Measurements from ENCODE around the gene ANAPC5. TPM values are rescaled to one million over a fixed set of nuclear protein-coding genes. Genes with fewer than 3 reads are reported as not detected.

The ANAPC5 gene
- total RNA-seq, 4 donors from 2014 or later, result 54.4 to 116 (median 88.8) TPM

- Histone ChIP-seq H3K4me1 (peaks cover 0 to 21% (median 6%) of the 10 kb centered on the region in 3 donors), H3K9me3 (no peaks in the 10 kb centered on the region), H3K27ac (no peak overlapping the region), H3K27me3 (no peaks in the 10 kb centered on the region), H3K36me3 (peaks cover 12 to 59% (median 30%) of the 10 kb centered on the region in 3 donors), H3K4me3 (no peak overlapping the region)
- WGBS, 2 donors, result 90 to 97% methylated on average over 2 to 10 of the region's 14 CpGs
- DNase-seq, result no peak
- intact Hi-C loops (cut with DNase I), result no loop called here
- no peak for TF ChIP-seq CTCF (IDR thresholded peaks at IDR 0.05)
- TF ChIP-seq POLR2A (IDR thresholded peaks at IDR 0.05), result no peak
Measured at GRCh38 chr12:121273364-121273896, 78.8 kb downstream of the ANAPC5 start.

- 86 to 96% methylated on average over 1 of the region's 1 CpG for WGBS, 2 donors
- H3K36me3 ChIP-seq, result peaks cover 13 to 94% (median 38%) of the 10 kb centered on the region in 3 donors
- intact Hi-C loops (cut with DNase I), result no loop called here
Measured at GRCh38 chr12:121267822-121268221, 84.4 kb downstream of the ANAPC5 start.

GRCh38 chr12:121264951-121265515 is 87.2 kb downstream of the ANAPC5 start:
- intact Hi-C loops (cut with DNase I), result no loop called here
- no peaks in the 10 kb centered on the region for H3K9me3 ChIP-seq
- H3K4me1 ChIP-seq, result peaks cover 0 to 5% (median 0%) of the 10 kb centered on the region in 3 donors
- DNase-seq, result no peak
- WGBS, 2 donors, result 82 to 87% methylated on average over 10 of the region's 10 CpGs
- peaks cover 13 to 100% (median 39%) of the 10 kb centered on the region in 3 donors for H3K36me3 ChIP-seq
- H3K4me3 ChIP-seq, result no peak overlapping the region
- H3K27ac ChIP-seq, result no peak overlapping the region
- TF ChIP-seq CTCF (IDR thresholded peaks at IDR 0.05) (no peak), POLR2A (IDR thresholded peaks at IDR 0.05) (no peak)
- no peaks in the 10 kb centered on the region for H3K27me3 ChIP-seq

More at GRCh38 chr12:121267822-121268221, 84.4 kb downstream of the ANAPC5 start:
- H3K27ac ChIP-seq, result no peak overlapping the region
- no peak overlapping the region for H3K4me3 ChIP-seq
- peaks cover 0 to 5% (median 0%) of the 10 kb centered on the region in 3 donors for H3K4me1 ChIP-seq
- TF ChIP-seq POLR2A (IDR thresholded peaks at IDR 0.05) (no peak), CTCF (IDR thresholded peaks at IDR 0.05) (no peak)
- no peaks in the 10 kb centered on the region for H3K27me3 ChIP-seq
- DNase-seq, result no peak
- no peaks in the 10 kb centered on the region for H3K9me3 ChIP-seq

- H3K27ac ChIP-seq, result no peak overlapping the region
- intact Hi-C loops (cut with DNase I), result no loop called here
- no peaks in the 10 kb centered on the region for H3K9me3 ChIP-seq
- no peak overlapping the region for H3K4me3 ChIP-seq
- peaks cover 0 to 5% (median 0%) of the 10 kb centered on the region in 3 donors for H3K4me1 ChIP-seq
- no peak for DNase-seq
- peaks cover 13 to 100% (median 37%) of the 10 kb centered on the region in 3 donors for H3K36me3 ChIP-seq
- no peaks in the 10 kb centered on the region for H3K27me3 ChIP-seq
- 94 to 100% methylated on average over 6 to 7 of the region's 8 CpGs for WGBS, 2 donors
- TF ChIP-seq POLR2A (IDR thresholded peaks at IDR 0.05), result no peak
- no peak for TF ChIP-seq CTCF (IDR thresholded peaks at IDR 0.05)
Measured at GRCh38 chr12:121264135-121264534, 88.1 kb downstream of the ANAPC5 start.

- Histone ChIP-seq H3K36me3 (peaks cover 8 to 100% (median 35%) of the 10 kb centered on the region in 3 donors), H3K27me3 (no peaks in the 10 kb centered on the region), H3K27ac (no peak overlapping the region), H3K9me3 (no peaks in the 10 kb centered on the region), H3K4me1 (no peaks in the 10 kb centered on the region), H3K4me3 (no peak overlapping the region)
- no peak for DNase-seq
- intact Hi-C loops (cut with DNase I), result no loop called here
- TF ChIP-seq POLR2A (IDR thresholded peaks at IDR 0.05) (no peak), CTCF (IDR thresholded peaks at IDR 0.05) (no peak)
- WGBS, 2 donors, result 96 to 97% methylated on average over 8 of the region's 10 CpGs
Measured at GRCh38 chr12:121263206-121263935, 88.8 kb downstream of the ANAPC5 start.

Measured in esophagus squamous epithelium (tissue), 5 donors.